Upper lobe of right lung (tissue), 1 donor: ENCODE measurements around the gene BMP8B. TPM values are rescaled to one million over a fixed set of nuclear protein-coding genes. Genes with fewer than 3 reads are reported as not detected.

ENCODE experiments used
- ATAC-seq: fragments of 200-7000 bp; cut with Tn5 transposase; one replicate; pipeline ENCODE4 v1.9.1; 2020; ENCODE audit warnings: mild to moderate bottlenecking, moderate library complexity
- DNase-seq: peaks from one replicate; pipeline ENCODE4 v3.0.0-alpha.2; 2020
- H3K27ac ChIP-seq: fragments of 200-600 bp; one replicate; pipeline ENCODE4 v1.8.0; 2022
- H3K27me3 ChIP-seq: fragments of 200-600 bp; one replicate; pipeline ENCODE4 v1.8.0; 2022; ENCODE audit warnings: mild to moderate bottlenecking
- H3K36me3 ChIP-seq: fragments of 200-600 bp; one replicate; pipeline ENCODE4 v1.8.0; 2022
- H3K4me1 ChIP-seq: fragments of 200-600 bp; one replicate; pipeline ENCODE4 v1.8.0; 2022
- H3K4me3 ChIP-seq: fragments of 200-600 bp; one replicate; pipeline ENCODE4 v1.8.0; 2022; ENCODE audit warnings: mild to moderate bottlenecking
- H3K9me3 ChIP-seq: fragments of 200-600 bp; one replicate; pipeline ENCODE4 v1.8.0; 2022
- intact Hi-C: fragments of 100-400 bp; cut with DNase I; formaldehyde crosslinking; loops from one replicate; pipeline ENCODE4 v1.11.0; 2022
- total RNA-seq: library from RNA; stranded (reverse); fragmentation: NEBNext Ultra II Directional; extraction: Animal tissue kit (Norgen Biotek cat#: 25700); gene quantifications from one replicate; pipeline ENCODE4 v1.2.1, GENCODE V29; 2021
- TF ChIP-seq, protein P1 (sequence below): fragments of 200-600 bp; IDR thresholded peaks from one replicate; pipeline ENCODE4 v1.8.0; 2022; ENCODE audit warnings: antibody characterized with exemption
- donor health status: DM: no; HTN: yes; CAD: no; lungs with severe emphysema.

BMP8B gene
- total RNA-seq, 1 donor from 2014 or later, result 2.7 TPM

GRCh38 chr1:39727932-39728317 is 60.7 kb downstream of the BMP8B start:
- ATAC-seq, result no peak
- H3K27me3 ChIP-seq, result peaks cover 26% of the 10 kb centered on the region

DNA sequence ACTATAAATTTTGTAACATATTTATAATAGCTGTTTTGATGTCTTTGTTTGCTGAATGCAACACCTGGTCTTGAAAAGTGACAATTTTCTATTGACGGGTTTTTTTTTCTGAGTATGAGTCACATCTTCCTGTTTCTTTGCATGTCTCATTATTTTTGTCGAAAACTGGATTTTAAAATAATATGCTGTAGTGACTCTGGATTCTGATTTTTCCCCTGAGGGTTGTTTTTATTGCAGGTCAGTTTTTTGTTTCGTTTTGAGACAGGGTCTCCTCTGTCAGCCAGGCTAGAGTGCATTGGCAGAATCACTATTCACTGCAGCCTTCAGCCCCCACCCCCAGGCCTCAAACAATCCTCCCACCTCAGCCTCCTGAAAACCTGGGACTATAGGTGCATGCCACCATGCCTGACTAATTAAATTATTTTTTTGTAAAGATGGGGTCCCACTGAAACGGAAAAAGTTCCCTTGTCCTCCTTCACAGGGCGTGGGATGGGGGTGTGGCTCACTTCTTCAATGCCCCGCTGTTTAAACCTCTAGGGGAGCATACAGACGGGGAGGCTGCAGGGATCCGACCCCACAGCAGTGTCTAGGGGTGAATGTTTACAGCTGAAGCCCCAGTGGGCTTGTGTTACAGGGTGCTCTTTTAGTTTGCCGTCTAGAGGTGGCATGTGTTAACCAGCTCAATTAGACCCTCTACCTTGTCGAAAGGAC is 61.3 kb downstream of the BMP8B start:
- H3K36me3 ChIP-seq, result no peaks in the 10 kb centered on the region
- peaks cover 24% of the 10 kb centered on the region for H3K27me3 ChIP-seq
- TF ChIP-seq, protein P1, sequence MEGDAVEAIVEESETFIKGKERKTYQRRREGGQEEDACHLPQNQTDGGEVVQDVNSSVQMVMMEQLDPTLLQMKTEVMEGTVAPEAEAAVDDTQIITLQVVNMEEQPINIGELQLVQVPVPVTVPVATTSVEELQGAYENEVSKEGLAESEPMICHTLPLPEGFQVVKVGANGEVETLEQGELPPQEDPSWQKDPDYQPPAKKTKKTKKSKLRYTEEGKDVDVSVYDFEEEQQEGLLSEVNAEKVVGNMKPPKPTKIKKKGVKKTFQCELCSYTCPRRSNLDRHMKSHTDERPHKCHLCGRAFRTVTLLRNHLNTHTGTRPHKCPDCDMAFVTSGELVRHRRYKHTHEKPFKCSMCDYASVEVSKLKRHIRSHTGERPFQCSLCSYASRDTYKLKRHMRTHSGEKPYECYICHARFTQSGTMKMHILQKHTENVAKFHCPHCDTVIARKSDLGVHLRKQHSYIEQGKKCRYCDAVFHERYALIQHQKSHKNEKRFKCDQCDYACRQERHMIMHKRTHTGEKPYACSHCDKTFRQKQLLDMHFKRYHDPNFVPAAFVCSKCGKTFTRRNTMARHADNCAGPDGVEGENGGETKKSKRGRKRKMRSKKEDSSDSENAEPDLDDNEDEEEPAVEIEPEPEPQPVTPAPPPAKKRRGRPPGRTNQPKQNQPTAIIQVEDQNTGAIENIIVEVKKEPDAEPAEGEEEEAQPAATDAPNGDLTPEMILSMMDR, result no peak
- no peak overlapping the region for H3K27ac ChIP-seq
- ATAC-seq (no peak), DNase-seq (no peak)
- no peaks in the 10 kb centered on the region for H3K4me1 ChIP-seq
- no peaks in the 10 kb centered on the region for H3K9me3 ChIP-seq
- intact Hi-C loops, result loop anchor here (10.0 kb wide), 1 partner anchor 123 kb away; no protein-coding TSS in a partner anchor
- H3K4me3 ChIP-seq, result no peak overlapping the region

More at GRCh38 chr1:39727932-39728317, 60.7 kb downstream of the BMP8B start:
- TF ChIP-seq, protein P1, result no peak
- no peaks in the 10 kb centered on the region for H3K9me3 ChIP-seq
- no peaks in the 10 kb centered on the region for H3K4me1 ChIP-seq
- intact Hi-C loops, result loop anchor here (10.0 kb wide), 1 partner anchor 123 kb away; no protein-coding TSS in a partner anchor
- no peaks in the 10 kb centered on the region for H3K36me3 ChIP-seq
- DNase-seq, result no peak
- no peak overlapping the region for H3K27ac ChIP-seq
- H3K4me3 ChIP-seq, result no peak overlapping the region

DNA sequence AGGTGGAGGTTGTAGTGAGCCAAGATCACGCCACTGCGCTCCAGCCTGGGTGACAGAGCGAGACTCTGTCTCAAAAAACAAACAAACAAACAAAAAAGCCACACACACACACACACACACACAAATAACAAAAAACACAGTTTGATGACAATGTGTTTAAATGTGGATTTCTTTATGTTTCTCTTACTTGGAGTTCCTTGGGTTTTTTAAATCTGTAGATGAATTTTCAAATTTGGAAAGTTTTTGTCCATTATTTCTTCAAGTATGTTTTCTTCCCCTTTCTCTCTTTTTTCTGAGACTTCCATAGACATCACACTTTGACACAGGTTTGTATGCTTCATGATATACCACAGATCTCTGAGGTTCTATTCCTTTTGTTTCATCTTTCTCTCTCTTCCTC is 62.1 kb downstream of the BMP8B start:
- TF ChIP-seq, protein P1, result no peak
- ATAC-seq (no peak), DNase-seq (no peak)
- no peaks in the 10 kb centered on the region for H3K9me3 ChIP-seq
- H3K27ac ChIP-seq, result no peak overlapping the region
- no peaks in the 10 kb centered on the region for H3K4me1 ChIP-seq
- peaks cover 24% of the 10 kb centered on the region for H3K27me3 ChIP-seq
- H3K36me3 ChIP-seq, result no peaks in the 10 kb centered on the region
- no peak overlapping the region for H3K4me3 ChIP-seq
- intact Hi-C loops, result loop anchor here (10.0 kb wide), 1 partner anchor 122 kb away; no protein-coding TSS in a partner anchor

- ATAC-seq (no peak), DNase-seq (no peak)
- intact Hi-C loops, result loop anchor here (10.0 kb wide), 1 partner anchor 118 kb away; no protein-coding TSS in a partner anchor
- TF ChIP-seq, protein P1, result no peak
- H3K27me3 ChIP-seq, result peaks cover 18% of the 10 kb centered on the region
- H3K4me3 ChIP-seq, result no peak overlapping the region
- H3K27ac ChIP-seq, result no peak overlapping the region
- no peaks in the 10 kb centered on the region for H3K4me1 ChIP-seq
- H3K9me3 ChIP-seq, result no peaks in the 10 kb centered on the region
- H3K36me3 ChIP-seq, result no peaks in the 10 kb centered on the region
Measured at GRCh38 chr1:39722495-39722894, 66.2 kb downstream of the BMP8B start.

DNA sequence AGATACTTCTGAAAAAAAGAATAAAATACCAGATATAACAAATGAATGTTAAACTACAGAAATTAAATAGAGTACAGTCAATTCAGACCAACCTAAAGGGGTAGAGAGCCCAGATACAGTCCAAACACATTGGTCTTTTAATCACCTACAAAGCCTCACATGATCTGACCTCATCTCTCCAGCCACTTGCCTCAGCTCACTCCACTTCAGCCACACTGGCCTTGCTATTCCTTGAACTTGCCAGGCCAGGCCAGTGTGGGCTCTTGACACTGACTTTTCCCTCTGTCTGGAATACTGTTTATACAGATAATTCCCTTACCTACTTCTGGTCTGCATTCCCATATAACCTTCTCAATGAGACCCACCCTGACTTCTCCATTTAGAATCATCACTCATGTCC is 67.0 kb downstream of the BMP8B start:
- ATAC-seq, result no peak
- intact Hi-C loops, result loop anchor here (10.0 kb wide), 1 partner anchor 117 kb away; no protein-coding TSS in a partner anchor
- H3K4me1 ChIP-seq, result no peaks in the 10 kb centered on the region

More for the DNA sequence above, 67.0 kb downstream of the BMP8B start:
- TF ChIP-seq, protein P1, result no peak
- no peak for DNase-seq
- Histone ChIP-seq H3K27ac (no peak overlapping the region), H3K36me3 (no peaks in the 10 kb centered on the region), H3K4me3 (no peak overlapping the region), H3K9me3 (no peaks in the 10 kb centered on the region), H3K27me3 (peaks cover 21% of the 10 kb centered on the region)
